OCI-M2 (cell line): ENCODE measurements around the gene KLK13.

Source experiments
- DNase-seq: peaks from one replicate; lab custom pipeline; 2025; ENCODE audit not compliant: unreplicated experiment; lab: John Stamatoyannopoulos, UW

KLK13 gene, protein sequence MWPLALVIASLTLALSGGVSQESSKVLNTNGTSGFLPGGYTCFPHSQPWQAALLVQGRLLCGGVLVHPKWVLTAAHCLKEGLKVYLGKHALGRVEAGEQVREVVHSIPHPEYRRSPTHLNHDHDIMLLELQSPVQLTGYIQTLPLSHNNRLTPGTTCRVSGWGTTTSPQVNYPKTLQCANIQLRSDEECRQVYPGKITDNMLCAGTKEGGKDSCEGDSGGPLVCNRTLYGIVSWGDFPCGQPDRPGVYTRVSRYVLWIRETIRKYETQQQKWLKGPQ

DNA sequence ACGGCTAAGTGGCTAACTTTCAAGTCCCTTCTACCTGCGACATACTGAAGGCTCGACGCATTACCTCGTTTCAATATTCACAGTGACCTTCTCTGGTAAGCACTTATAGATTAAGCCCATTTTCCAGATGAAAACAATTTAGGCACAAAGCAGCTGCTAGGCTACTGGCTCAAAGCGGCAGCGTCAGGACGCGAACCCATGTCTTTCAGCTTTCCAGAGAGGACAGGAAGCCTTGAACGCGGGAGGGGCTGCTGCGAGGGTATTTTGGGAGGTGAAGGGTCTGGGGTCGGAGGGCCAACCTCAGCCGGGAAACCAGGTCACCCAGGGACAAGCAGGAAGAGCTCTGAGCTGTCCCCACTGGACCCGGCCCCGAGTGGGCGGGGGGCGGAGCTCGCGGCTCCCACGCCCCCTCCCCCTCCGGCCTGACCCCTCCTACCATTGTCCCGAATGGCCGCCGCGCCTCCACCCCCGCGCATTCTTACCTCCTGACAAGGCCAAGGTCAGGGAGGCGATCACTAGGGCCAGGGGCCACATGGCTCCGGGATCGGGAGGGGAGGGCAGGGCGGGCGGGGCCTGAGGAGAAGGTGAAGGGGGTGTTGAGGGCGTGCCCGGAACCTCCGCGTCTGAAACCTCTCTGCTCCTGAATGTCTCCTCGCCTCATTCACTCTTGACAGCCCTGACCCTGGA, at the start of gene KLK13:
Gene KLK13 (minus strand): TSS at position 559 of the 687 bp plus-strand sequence. CDS start 25 bp downstream, at position 534.
- no peak for DNase-seq

DNA sequence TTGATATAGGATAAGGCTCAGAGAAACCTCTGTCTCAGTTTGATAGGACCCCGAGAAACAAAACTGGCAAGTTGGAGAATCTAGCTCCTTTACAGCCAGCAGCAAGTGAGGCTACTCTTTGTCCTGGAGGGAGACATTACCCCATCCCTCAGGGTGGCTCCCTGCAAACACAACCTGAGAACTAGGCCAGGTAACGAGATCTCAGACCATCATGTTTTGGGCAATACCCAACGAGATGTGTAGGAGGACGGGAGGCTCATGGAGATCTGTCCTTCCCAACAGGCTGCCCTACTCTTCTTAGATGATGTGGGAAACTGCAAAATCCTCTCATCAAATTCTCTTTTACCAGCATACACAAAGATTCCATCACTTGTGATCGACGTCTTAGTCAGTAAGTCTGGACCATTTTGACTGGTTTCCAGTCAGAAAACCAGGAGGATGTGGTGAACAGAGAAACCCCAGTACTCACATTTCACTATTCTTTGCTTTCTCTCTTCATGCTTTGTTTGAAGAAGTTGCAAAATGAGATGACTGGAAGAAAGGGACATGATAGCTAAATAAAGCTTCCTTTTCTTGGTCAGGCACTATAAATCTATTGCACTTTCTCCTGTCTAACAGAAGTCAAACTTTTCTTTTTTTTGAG, 49.3 kb upstream of the KLK13 start:
- no peak for DNase-seq

DNA sequence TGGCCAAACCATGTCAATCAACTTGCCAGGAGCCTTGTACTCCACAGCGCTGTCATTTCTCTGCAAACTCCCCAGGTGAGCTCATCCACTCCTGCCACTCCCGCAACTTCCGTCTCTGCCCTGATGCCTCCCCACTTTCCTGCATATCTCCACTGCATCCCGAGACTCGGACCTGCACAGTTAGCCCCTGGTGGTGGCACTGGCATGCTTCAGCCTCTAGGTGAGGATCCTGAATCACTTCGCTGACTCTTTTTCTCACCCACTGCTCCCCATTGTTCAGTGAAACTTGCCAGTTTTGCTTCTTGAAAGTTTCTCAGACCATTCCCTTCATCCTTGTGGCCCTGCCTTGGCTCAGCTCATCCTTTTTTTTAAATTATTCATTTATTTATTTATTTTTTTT, 46.7 kb upstream of the KLK13 start:
- no peak for DNase-seq

DNA sequence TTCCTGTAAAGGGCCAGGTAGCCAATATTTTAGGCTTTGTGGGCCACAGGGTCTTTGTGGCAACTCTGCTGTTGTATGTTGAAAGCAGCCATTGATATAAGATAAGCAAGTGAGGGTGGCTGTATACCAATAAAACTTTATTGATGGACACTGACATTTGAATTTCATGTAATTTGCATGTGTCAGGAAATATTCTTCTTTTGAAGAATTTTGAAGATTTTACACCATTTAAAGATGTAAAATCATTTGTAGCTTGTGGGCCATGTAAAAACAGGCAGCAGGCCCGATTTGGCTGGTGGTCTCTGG, 45.7 kb upstream of the KLK13 start:
- DNase-seq: no peak

DNA sequence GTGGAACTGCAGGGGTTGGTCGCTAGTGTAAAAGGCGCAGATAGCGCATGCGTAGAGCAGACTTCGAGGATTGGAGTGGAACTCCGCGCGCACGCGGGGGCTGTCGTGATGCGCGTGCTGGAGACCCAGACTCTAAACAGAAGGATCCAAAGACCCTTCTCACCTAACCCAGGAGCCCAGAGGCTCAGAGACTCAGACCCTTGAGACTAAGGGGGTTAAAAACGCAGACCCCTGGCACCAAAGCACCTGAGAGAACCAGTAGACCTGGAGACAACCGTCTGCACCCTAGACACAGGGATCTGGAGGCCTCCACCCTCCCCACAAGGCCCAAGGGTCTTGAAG, 43.9 kb upstream of the KLK13 start:
- peak; percentile 81 for DNase-seq

DNA sequence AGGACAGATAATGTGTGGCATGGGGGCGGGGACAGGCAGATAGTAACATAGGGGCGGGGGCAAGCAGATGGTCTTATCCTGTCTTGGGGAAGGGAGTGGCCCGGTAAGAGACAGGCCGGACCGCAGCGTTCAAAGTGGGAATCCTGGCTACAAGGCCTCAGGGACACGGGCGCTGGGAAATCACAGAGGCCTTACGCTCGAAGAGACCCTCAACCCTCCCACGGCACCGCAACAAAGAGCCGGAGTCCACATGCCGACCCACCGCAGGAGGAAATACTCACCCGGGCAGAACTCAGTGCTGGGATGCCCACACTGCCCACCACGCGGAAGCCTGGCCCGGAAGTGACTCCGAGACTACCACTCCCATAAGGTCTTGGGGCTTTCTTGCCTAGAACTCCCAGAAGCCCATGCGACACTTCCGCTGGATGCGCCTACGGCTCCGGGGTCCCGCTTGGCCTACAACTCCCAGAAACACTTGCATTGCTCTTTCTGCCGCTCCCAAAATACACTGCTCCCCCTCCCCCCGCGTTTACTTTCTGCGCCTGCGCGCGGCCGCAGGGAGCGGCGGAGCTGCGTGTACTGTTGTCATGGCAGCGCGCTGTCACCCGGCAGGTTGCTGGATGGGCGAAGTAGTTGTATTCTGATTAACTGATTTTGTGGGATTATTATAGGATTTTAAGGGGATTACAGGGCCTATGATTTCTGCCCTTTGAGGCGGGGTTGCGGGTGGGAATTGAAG, 43.3 kb upstream of the KLK13 start, which contains the start of gene CTU1:
Gene CTU1 (minus strand): TSS at position 344 of the 739 bp plus-strand sequence. CDS start 3,840 bp downstream, outside the sequence.
- peak; percentile 81 for DNase-seq

DNA sequence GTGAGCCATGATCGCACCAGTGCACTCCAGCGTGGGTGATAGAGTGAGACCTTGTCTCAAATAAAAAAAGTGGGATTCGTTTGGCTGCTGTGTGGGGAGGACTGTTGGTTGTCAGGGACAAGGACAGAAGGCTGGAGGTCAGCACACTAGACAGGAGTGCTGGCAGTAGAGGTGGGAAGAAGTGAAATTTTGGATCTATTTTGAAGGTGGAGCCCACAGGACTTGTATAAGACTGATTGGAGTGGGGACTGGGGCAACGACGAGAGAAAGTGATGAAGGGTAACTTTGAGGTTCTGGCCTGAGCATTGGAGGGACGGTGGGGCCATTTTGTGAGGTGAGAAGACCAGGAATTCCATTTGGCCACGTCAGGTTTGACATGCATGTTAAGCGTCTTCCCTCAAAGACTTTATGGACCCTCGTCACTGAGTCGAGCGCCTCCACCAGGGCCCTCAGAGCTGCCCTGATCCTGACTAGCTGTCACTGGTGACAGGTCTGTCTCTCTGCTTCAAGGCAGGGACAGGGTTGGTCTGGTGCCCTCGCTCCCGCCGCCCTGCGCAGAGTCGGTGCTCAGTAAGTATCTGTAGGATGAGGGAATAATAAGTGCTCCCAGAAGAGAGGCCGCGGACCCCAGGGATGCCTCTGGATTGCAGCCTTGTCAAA, 42.6 kb upstream of the KLK13 start:
- DNase-seq: no peak

DNA sequence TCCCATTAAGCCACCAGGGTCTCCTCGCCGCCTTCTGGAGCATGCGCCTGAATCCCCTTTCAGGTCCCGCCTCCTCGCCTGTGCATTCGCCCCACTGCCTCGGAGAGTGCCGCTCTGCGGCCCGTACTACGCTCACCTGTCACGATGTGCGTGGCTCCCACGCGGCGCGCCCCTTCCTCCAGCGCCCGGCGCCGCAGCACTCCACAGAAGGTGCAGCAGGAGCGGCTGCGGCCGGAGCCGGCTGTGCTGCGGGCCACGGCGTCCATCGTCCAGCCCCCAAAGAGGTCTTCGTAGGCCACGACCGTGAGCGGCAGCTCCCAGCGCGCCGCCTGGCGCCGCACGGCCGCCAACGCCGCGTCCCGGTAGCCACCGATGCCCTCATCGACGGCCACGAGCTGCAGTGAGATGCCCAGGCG, 39.0 kb upstream of the KLK13 start:
- no peak for DNase-seq

DNA sequence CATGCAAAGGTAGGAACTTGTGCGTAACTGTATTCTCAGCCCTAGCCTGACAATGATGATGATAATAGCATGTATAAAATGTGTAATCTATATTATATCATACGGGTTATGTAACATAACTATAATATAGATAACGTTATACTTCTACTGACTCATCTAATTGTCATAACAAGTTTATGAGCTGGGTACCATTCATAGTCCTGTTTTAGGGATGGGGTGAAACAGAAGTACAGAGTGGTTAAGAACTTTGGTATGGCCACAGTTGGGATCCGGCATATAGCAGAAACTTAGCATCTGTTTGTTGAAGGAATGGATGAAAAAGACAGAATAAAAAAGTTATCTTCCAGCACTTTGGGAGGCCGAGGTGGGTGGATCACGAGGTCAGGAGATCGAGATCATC, 38.1 kb upstream of the KLK13 start:
- DNase-seq: no peak

DNA sequence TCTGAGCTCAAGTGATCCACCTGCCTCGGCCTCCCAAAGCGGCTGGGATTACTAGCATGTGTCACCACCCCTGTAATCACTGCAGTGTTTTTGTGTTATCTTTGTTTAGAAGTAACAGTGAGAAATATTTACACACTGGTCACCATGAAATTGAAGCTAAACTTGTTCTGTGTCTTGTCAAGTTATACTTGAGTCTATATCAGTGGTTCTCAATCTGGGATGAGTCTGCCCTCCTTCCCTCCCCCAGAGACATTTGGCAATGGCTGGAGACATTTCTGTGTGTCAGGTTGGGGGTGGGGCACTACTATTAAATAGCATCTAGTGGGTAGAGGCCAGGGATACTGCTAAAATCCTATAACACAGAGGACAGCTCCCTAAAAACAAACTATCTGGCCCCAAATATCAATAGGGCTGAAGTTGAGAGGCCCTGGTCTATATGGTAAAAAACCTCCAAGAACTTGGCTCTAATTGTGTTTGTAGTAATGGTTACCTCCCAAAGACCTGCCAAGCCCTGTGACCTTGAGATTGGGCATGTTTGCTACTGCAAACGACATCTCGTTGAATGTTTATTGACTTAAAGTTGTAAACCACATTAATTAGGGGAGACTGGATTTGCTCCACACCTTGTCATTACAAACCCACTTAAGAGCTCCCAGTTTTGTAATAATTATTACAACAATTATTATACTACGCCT, 36.4 kb upstream of the KLK13 start:
- DNase-seq: no peak

DNA sequence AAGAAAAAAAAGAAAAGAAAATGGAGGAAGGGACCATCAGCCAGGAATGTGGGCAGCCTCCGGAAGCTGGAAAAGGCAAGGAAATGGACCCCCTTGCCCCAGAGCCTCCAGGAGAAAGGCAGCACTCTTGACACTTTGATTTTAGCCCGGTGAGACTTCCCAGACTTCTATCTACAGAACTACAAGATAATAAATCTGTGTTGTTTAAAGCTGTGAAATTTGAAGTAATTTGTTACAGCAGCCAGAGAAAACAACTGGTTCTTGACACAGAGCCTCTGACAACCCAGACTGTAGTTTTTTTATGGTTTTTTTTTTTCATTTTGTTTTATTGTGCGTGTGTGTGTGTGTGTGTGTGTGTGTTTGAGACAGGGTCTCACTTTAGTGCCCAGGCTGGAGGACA, 35.7 kb upstream of the KLK13 start:
- DNase-seq: no peak

DNA sequence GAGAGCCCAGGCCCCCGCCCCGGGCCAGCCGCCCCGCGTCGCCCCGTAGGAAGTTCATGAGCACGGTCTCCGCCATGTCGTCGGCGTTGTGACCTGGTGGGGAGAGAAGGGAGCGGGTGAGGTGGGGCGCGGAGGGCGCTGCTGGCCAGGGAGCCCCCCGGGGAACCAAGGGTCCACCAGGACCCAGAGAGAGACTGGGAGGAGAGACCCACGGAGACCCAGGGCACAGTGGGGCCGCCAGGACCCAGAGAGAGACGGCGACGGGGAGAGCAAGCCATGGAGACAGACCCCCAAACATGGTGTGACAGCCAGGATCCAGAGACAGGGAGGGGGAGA, 34.1 kb upstream of the KLK13 start:
- no peak for DNase-seq

DNA sequence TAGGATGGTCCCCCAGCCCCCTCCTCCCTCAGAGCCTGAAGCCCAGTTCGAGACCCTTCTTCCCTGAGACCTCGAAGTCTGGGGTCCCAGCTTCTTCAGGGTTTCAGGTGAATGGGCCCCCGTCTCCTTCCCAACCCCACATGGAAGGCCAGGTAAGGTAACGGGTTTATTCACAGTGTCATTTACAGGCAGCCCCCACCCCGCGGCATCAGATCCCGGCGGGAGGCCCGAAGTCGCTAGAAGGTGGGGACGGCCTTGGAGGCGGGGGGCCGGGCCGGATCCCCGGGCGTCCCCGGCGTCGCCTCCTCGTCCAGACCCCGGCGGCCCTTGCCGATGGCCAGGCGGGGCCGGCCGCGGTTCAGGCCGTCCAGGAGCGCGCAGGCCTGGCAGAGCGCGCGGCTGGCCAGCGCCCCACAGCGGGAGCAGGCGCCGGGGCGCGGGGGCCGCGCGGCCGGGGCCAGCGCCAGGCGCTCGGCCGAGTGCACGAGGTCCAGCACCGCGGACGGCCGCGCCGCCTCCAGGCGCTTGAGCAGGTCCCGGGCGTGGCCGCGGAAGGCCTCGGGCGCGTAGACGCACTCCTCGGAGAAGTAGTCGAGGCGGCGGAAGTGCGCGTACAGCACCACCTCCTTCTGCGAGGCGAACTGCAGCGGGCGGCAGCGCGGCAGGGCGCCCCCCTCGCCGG, 33.6 kb upstream of the KLK13 start:
- no peak for DNase-seq

DNA sequence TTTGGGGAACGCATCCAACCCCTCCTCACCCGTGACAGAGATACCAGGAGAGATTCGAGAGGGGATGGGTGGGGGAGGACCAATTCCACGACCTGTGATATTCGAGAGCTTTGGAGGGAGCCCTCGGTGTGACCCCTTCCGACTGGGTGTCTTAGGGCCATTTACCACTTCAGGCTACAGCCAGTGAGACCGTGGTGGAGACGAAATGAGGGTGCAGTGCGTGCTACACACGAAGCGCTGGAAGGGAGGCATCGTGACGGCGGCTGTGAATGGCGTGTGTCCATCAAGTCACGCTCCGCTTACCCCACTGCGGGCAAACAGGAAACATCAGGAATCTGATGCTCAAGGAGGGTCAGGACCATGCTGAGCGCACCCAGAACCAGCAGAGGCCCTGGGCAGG, 32.9 kb upstream of the KLK13 start:
- DNase-seq: no peak

DNA sequence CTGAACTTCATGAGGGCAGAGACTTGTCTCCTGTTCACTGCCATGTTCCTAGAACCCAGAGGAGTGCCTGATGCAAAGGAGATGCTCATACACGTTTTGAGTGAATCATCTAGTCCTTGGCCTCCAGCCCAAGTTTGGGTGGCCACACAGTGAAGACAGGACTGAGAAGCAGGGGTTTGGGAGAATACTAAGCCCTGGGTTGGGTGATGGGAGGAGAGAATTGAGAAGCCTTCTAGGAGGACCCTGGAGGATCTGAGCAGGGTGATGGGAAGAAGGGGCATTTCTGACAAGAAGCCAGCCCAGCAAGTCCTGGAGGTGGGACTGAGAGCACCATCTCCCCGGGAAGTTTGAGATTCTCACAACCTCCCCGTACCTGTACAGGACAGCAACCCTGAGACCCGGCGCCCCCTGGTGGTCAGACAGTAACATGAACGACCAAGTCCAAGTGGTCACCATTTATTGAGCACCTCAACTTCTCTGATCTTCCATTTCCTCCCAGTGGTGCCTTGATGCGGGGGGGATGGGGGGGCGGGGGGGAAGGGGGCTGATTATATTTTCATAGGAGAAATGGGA, 32.4 kb upstream of the KLK13 start:
- DNase-seq: peak; percentile 31

DNA sequence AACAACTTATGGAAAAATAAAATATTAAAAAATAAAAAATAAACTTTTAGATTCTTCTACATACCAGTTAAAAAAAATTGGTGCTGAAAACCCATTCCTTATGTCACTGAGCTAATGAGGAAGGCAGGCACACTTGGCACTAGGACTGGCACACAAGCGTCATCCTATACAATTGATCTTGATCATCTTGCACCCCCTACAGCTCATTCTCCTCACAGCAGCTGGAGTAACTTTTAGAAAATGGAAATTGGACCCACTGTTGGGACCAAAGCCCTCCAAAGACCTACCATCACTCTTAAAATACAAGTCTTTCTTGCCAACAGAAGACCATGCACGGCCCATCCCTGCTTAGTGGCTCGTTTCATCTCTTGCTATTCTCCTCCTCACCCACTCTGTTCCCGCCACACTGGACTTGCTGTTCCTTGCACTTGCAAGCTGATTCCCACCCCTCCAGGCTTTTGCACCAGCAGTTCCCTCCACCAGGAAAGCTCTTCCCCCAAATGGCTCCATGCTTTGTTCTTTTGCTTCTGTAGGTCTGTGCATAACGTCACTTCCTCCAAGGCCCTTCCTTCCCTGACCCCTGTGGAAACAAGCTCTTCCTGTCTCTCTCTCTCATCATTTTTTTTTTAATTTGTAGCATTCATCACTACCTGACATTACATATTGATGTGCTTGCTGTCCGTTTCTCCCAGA, 31.7 kb upstream of the KLK13 start:
- DNase-seq: no peak

DNA sequence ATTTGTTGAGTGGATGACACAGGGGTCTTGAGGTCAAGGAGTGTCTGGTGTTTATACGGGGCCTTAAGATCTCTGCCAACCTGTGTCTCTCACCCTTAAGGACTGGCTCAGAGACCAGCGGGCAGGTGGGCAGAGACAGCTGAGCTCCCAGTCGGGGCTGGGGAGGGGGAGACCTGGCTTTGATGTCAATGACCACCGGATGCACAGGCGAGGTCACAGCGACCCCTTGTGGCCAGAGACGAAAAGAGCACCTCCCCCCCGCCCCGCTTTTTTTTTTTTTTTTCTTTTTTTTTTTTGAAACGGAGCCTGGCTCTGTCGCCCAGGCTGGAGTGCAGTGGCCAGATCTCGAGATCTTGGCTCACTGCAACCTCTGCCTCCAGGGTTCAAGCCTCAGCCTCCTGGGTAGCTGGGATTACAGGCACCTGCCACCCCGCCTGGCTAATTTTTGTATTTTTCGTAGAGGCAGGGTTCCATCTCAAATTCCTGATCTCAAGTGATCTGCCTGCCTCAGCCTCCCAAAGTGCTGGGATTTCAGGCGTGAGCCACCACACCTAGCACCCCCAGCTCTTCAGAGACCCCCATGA, 29.9 kb upstream of the KLK13 start:
- DNase-seq: no peak

DNA sequence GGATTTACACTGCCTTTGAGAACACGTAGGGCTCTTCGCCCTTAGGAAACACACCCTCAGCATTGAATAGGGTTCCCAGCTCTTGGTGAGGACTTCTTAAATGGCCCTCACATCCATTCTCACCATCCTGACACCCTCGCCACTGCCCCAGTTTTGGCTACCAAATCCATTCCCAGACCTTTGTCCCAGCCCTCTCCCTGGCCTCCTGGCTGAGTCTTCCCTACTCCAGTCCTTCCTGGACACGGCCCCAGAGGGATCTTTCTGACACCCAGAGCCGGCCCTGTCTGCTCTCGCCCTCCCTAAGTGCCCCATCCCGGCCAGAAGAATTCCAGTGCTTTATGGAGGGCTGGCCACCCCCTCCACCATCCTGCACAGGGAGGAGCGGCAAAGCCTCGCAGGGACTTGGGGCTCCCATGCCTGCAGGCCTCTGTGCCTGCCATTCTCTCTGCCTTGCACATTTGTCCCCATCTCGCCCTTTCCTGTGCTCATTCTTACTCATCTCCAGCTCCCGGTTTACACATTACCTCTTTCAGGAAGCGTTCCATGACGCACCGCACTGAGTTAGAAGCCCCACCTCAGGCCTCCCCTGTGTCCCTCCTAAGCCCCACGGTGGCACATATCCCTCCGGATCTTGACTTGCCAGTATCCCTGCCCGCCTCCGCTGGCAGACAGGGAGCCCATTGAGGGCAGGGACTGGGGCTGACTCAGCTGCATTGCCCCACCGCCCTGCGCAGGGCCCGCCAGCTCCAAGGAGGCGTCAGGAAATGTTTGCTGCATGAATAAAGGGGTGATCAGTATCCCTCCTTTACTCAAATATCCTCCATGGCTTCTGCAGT, 28.8 kb upstream of the KLK13 start:
- no peak for DNase-seq
